ENCODE data around the gene PCGF6.

DNA sequence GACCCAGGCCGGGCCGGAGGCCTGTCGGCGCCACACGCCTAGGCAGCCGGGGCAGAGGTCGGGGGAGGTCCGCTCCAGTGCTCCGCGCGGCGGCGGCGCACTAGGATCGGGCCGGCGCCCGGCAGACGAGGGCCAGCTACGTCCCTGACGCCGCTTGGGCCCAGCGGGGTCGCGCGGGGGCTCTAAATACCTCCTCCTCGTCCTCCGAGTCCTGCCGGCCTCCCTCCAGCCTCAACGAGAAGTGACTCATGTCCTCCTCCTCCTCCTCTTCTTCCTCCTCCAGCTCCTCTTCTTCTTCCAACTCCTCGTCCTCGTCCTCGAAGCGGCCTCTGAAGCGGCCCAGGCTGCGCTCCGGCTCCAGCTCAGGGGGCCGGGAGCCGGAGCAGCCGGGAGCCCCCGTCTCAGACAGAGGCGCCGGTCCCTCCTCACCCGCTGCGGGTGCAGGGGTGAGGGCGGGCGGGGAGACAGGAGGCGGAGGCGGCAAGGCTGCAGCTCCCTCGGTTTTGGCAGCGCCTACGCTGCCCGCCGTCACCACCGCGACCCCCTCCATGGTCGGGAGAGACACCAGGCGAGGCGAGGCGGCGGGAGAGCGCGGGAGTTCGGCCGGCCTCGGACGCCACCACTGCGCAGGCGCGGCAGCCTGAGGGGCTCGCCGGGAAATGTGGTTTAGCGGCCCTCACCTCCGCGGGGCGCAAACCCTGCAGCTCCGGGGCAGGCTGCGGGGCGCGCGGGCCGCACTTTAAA, at the start of gene PCGF6:
- TF ChIP-seq, protein P1, sequence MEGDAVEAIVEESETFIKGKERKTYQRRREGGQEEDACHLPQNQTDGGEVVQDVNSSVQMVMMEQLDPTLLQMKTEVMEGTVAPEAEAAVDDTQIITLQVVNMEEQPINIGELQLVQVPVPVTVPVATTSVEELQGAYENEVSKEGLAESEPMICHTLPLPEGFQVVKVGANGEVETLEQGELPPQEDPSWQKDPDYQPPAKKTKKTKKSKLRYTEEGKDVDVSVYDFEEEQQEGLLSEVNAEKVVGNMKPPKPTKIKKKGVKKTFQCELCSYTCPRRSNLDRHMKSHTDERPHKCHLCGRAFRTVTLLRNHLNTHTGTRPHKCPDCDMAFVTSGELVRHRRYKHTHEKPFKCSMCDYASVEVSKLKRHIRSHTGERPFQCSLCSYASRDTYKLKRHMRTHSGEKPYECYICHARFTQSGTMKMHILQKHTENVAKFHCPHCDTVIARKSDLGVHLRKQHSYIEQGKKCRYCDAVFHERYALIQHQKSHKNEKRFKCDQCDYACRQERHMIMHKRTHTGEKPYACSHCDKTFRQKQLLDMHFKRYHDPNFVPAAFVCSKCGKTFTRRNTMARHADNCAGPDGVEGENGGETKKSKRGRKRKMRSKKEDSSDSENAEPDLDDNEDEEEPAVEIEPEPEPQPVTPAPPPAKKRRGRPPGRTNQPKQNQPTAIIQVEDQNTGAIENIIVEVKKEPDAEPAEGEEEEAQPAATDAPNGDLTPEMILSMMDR (IDR thresholded peaks at IDR 0.05; ENCODE audit: low read length): no peak
- no peak for TF ChIP-seq EZH2 (IDR thresholded peaks at IDR 0.05; ENCODE audit: borderline replicate concordance, low read length)
